GM19043 (cell line): Measurements from ENCODE around the gene TMEM171.

ENCODE experiments used
- ATAC-seq: cut with Tn5 transposase; IDR thresholded peaks from one replicate; pipeline ENCODE4 v1.9.1; 2021; ENCODE audit warnings: low read depth; ENCODE audit not compliant: unreplicated experiment

TMEM171 gene

DNA sequence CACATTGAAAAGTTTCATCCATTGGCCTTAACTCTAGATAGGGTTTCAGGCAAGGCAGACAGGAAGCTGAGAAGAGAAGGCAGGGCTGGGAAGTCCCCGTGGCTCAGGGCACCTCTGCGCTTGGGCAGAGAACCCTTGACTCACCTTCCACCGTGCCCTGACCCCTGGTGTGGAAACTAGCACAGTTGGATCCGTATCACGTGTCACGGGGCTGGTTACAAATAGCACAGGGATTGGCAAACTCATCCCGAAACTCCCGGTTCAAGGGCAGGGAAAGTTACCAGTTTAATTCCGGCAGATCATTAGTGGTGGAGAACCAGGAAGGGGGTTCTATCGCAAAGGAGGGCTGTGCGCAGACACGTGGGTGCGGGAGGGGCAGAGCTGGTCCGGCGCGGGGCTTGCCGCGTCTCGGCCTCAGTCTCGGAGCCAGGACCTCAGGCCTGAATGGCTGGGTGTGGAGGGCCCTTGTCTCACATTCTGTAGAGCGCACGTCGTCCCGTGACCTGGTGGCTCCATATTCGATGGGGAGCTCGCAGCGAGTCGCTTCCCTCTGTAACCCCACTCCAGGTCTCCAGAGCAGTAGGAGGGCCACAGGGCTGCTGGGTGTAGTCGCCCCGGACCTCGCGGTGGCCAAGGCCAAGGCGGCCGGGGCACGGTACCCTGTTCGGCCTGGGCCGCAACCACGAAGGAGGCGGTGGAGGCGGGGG, 771 bp upstream of the TMEM171 start:
- ATAC-seq = no peak

DNA sequence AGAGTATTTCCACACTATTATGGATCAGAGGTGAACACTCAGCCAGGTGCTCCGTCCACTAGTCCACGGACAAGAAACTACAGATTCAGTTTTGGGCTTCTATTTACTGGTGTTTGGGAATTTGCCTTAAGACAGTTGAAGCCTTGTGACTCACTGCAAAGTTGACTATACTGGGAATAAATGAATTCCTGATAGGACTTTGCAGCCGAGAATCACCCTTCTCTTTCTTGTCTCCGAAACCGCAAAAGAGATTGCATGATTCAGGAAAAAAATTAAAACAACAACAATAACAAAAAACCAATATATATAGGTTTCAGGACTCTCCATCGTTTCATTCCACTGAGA, 716 bp downstream of the TMEM171 start:
- ATAC-seq = no peak

DNA sequence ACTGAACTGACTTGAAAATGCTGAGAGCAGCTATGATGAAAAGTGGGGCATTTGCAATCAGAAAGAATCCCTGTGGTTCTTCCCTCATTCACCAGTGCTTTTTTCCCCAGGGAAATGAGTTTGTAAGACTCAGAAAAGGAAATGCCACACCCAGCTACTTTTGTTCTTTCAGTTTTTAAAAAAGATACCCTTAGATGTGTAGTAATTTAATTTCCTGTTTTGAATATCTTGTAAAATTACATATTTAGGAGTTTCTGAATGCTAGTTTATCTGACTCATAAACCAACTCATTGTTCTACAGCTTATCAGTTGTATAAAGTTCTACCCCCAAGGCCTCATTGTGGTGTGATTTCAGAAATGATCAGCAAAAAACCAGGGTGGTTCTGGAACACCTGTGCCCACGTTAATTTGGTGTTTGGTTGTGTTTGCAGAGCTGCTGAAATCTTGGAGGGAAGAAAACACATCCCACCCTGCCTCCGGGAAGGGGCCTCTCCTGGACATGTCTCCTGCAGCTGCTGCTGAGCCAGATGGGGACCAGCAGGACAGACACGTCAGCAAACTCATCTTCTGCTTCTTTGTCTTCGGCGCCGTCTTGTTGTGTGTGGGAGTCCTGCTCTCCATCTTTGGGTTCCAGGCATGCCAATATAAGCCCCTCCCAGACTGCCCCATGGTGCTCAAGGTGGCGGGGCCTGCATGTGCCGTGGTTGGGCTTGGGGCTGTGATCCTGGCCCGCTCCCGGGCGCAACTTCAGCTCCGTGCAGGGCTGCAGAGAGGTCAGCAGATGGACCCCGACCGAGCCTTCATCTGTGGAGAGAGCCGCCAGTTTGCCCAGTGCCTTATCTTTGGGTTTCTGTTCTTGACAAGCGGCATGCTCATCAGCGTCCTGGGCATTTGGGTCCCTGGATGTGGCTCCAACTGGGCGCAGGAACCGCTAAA, 2.8 kb downstream of the TMEM171 start:
- no peak for ATAC-seq

DNA sequence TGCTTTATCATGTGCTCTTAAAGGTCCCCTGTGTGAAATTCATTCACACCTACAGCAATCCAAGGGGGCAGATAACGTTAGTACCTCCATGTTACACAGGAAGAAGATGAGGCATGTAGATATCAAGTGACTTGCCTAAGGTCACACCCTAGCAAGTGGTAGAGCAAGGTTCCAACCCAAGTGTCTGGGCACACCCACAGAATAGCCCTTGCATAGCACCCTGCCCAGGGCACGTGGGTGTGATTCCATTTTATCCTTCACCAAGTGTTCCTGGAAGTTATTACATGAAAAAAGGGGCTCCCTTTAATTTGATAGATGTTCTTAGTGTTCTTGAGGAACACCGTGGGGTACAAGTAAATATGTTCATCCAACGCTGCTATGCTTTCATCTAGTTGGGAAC, 4.9 kb downstream of the TMEM171 start:
- no peak for ATAC-seq

- no peak for ATAC-seq
Observed at GRCh38 chr5:73126381-73126780, 6.0 kb downstream of the TMEM171 start.

DNA sequence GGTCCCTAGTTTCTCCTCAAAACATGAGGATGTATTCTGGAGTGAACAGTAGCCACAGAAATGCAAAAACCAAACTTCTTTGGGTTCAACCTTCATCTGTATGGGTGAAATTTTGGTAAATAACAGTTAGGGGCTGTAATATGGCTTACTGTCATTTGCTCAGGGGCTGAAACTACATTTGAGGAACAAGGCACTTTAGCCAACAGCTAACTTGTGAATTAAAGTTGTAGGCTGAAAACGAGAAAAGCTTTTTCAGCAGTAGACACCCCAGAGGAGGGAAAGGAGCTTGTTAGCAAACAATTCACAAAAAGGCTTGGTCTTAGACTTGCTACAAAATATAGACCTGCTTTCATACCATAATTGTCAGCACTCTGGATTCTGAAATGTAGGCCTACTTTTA, 6.6 kb downstream of the TMEM171 start:
- ATAC-seq = no peak

- no peak for ATAC-seq
Observed at GRCh38 chr5:73129143-73129542, 8.8 kb downstream of the TMEM171 start.

DNA sequence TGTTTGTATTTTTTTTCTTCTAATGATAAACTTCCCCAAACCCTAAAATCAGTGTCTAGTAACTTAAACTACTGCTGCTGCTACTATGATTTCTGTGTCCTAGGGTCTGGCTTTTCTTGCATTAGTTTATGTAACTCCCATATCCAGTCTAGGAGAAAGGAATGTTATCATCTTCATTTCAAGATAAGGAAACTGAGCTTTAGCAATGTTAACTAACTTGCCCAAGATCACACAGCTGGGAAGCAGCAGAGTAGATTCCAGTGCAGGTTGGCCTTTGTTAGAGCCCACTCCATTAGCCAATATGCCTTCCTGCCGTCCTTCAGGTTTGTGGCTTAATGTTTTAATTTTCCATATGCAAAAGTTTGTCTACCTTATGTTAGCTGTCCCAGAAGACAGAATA, 10.4 kb downstream of the TMEM171 start:
- ATAC-seq = no peak

- no peak for ATAC-seq
Observed at GRCh38 chr5:73131711-73132425, 11.5 kb downstream of the TMEM171 start.

DNA sequence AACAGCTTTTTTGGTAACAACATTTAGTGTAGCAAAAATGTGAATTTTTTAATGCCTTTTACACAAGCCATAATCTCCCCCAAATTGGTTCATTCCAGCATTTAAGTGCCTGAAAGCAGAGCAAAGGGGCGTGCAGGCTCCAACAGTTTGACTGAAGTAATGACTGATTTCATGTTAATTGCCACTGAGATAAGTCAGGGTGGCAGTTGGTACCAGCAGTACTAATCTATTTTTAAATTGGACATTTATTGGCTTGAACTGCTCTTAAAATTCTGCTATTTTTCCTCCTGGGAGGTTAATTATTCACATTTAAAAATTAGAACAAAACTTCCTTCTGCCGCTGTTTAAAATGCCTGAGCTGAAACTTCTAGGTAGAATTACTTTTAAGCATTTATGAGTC, 12.4 kb downstream of the TMEM171 start:
- no peak for ATAC-seq

DNA sequence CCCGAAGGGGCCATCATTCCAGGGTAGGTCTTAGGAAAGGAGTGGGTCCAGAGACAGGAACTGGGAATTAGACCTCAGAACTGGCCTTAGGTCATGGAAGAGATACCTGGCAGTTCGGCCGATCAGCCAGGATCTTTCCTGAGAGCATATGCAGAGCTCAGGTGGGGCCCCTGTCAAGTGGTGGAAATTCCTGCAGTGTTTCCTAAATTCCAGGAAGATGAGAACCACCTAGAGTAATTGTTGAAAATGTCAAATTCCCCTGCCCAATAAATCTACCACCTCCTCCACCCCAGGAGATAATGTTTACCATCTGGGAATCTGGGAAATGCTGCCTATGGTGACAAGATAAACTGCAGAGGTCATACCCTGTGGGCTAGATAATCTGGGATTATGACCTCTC, 14.6 kb downstream of the TMEM171 start:
- no peak for ATAC-seq

GRCh38 chr5:73135429-73136054, 15.2 kb downstream of the TMEM171 start:
- no peak for ATAC-seq

DNA sequence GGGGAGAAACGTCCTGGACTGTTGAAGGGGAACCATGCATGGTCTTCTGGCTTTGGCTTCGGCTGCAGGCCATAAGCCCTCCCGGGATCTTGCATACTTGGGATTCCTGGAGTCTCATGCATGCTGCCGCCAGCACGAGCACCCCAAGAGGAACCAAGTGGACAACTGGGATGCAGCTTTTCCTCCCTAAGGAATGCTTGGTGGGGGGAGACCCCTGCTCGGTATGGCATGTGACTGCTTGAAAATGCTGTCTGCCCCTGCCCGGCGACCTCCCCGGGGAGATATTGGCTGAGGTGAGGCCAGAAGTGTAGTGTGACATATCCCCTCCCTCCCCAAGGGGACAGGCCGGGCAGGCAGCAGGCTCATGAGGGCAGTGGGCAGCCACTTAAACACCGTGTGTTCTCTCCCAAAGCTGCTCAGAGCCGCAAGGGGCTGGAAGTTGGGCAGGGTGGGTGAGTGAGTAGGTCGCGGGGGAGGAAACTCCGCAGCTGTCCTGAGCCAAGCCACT, 15.7 kb downstream of the TMEM171 start:
- no peak for ATAC-seq

- ATAC-seq = no peak
Observed at GRCh38 chr5:73137563-73138530, 17.5 kb downstream of the TMEM171 start.

- no peak for ATAC-seq
Observed at GRCh38 chr5:73139485-73139884, 19.1 kb downstream of the TMEM171 start.

DNA sequence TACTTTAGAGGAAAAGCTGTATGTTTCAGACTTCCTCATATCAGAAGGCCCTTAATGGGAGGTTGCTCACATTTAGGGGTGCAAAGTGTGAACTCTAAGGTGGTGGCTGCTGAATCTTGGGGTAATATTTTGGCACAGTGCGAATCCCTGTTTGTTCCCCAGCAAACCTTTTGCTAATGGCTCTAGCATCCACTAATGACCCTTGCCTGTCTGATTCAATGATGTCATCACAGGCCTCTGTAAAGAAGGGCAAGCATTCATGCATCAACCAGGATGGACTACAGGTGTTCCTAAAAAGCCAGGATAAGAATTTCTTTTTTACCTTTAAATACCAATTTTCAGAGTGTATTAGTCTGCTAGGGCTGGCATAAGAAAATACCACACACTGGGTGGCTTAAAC, 20.4 kb downstream of the TMEM171 start:
- no peak for ATAC-seq

GRCh38 chr5:73142035-73142434, 21.7 kb downstream of the TMEM171 start:
- ATAC-seq = no peak

GRCh38 chr5:73143716-73144115, 23.3 kb downstream of the TMEM171 start:
- no peak for ATAC-seq

- ATAC-seq = no peak
Observed at GRCh38 chr5:73149540-73149939, 29.2 kb downstream of the TMEM171 start.

GRCh38 chr5:73150876-73151275, 30.5 kb downstream of the TMEM171 start:
- no peak for ATAC-seq
